ENCODE measurements around the gene OR10J1.

The OR10J1 gene

DNA sequence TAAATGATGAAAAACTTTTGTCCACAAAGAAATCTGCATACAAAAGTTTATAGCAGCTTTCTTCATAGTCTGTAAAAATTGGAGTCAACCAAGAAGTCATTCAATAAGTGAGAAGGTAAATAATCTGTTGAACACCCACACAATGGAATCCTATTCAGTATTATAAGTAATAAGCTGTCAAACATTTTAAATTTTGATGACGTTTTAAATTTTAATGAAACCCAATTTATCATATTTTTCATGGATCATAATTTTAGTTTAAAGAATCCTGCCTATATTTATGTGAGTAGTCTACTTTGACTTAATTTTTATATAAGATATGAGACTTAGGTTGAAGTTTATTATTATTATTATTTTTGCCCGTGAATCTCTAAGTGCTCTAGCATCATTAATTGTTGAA, 20.0 kb downstream of the OR10J1 start:
- TF ChIP-seq, protein P1, sequence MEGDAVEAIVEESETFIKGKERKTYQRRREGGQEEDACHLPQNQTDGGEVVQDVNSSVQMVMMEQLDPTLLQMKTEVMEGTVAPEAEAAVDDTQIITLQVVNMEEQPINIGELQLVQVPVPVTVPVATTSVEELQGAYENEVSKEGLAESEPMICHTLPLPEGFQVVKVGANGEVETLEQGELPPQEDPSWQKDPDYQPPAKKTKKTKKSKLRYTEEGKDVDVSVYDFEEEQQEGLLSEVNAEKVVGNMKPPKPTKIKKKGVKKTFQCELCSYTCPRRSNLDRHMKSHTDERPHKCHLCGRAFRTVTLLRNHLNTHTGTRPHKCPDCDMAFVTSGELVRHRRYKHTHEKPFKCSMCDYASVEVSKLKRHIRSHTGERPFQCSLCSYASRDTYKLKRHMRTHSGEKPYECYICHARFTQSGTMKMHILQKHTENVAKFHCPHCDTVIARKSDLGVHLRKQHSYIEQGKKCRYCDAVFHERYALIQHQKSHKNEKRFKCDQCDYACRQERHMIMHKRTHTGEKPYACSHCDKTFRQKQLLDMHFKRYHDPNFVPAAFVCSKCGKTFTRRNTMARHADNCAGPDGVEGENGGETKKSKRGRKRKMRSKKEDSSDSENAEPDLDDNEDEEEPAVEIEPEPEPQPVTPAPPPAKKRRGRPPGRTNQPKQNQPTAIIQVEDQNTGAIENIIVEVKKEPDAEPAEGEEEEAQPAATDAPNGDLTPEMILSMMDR (IDR thresholded peaks at IDR 0.05; ENCODE audit: low read depth, low read length), result no peak
- no peak overlapping the region for H3K4me3 ChIP-seq (ENCODE audit: low read depth, low read length)

GRCh38 chr1:159465191-159465603, 25.7 kb downstream of the OR10J1 start:
- peak overlapping the region; percentile 34 for H3K4me3 ChIP-seq (ENCODE audit: low read depth, low read length)
- TF ChIP-seq, protein P1 (IDR thresholded peaks at IDR 0.05; ENCODE audit: low read depth, low read length), result no peak

DNA sequence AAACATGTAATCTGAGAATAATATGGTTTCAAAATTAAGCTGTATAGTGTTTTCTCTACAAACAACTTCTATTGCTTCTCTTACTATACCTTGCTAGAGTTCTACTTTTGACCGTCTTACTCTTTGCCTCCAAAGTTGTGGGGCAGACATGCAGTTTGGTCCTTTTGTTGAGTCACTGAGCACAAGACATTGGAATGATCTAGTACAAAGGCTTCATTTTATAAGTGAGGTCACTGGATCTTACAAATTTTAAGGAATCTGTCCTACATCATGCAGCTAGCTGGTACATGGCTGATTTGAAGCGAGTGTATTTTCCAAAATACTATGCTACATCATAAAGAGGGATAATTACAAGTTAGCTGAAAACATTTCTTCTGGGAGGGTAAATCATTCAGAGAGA, 28.8 kb downstream of the OR10J1 start:
- TF ChIP-seq, protein P1 (IDR thresholded peaks at IDR 0.05; ENCODE audit: low read depth, low read length), result no peak
- no peak overlapping the region for H3K4me3 ChIP-seq (ENCODE audit: low read depth, low read length)

GRCh38 chr1:159469921-159470533, 30.5 kb downstream of the OR10J1 start:
- TF ChIP-seq, protein P1 (IDR thresholded peaks at IDR 0.05; ENCODE audit: low read depth, low read length), result no peak

GRCh38 chr1:159473335-159473734, 33.8 kb downstream of the OR10J1 start:
- no peak overlapping the region for H3K4me3 ChIP-seq (ENCODE audit: low read depth, low read length)
- TF ChIP-seq, protein P1 (IDR thresholded peaks at IDR 0.05; ENCODE audit: low read depth, low read length), result no peak

More at GRCh38 chr1:159469921-159470533, 30.5 kb downstream of the OR10J1 start:
- no peak overlapping the region for H3K4me3 ChIP-seq (ENCODE audit: low read depth, low read length)

- no peak overlapping the region for H3K4me3 ChIP-seq (ENCODE audit: low read depth, low read length)
- TF ChIP-seq, protein P1 (IDR thresholded peaks at IDR 0.05; ENCODE audit: low read depth, low read length), result no peak
Measured at GRCh38 chr1:159474926-159475325, 35.4 kb downstream of the OR10J1 start.

DNA sequence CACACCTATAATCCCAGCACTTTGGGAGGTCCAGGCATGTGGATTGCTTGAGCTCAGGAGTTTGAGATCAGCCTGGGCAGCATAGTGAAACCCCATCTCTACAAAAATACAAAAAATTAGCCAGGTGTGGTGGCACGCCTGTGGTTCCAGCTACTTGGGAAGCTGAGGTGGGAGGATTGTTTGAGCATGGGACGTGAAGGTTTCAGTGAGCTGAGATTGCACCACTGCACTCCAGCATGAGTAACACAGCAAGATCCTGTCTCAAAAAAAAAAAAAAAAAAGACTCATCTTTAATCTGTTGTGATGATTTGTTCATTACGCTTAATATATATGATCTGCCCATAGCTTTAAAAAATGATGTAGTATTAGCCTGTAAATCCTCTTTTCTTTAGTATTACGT, 44.0 kb downstream of the OR10J1 start:
- no peak overlapping the region for H3K4me3 ChIP-seq (ENCODE audit: low read depth, low read length)
- TF ChIP-seq, protein P1 (IDR thresholded peaks at IDR 0.05; ENCODE audit: low read depth, low read length), result no peak

Measured in WI38 (cell line).